AG04449 (cell line): ENCODE results near the gene MFAP2.

Experiments used
- CTCF ChIA-PET: fragments of 350-600 bp; formaldehyde crosslinking; extraction: SDS; loops from one replicate; lab custom pipeline; 2021; ENCODE audit warnings: antibody characterized with exemption; lab: Yijun Ruan, JAX
- POLR2A ChIA-PET: fragments of 400-600, 350-600 bp; formaldehyde crosslinking; extraction: SDS; loops from one replicate; lab custom pipeline; 2020; ENCODE audit warnings: antibody characterized with exemption, inconsistent platforms; lab: Yijun Ruan, JAX
- DNase-seq: peaks from one replicate; pipeline ENCODE4 v3.0.0-alpha.2; 2010; ENCODE audit warnings: low read depth, low spot score
- H3K4me3 ChIP-seq: 2 replicates; pipeline ENCODE4 v1.5.1; 2011; ENCODE audit warnings: low read depth, mild to moderate bottlenecking, control low read depth, low read length
- TF ChIP-seq, protein P1 (sequence below): IDR thresholded peaks from one replicate; pipeline ENCODE4 v1.5.1; 2011; ENCODE audit warnings: mild to moderate bottlenecking, moderate library complexity, low read length, control low read depth, inconsistent platforms; ENCODE audit not compliant: insufficient read depth; ENCODE audit errors: missing control alignments

The MFAP2 gene

DNA sequence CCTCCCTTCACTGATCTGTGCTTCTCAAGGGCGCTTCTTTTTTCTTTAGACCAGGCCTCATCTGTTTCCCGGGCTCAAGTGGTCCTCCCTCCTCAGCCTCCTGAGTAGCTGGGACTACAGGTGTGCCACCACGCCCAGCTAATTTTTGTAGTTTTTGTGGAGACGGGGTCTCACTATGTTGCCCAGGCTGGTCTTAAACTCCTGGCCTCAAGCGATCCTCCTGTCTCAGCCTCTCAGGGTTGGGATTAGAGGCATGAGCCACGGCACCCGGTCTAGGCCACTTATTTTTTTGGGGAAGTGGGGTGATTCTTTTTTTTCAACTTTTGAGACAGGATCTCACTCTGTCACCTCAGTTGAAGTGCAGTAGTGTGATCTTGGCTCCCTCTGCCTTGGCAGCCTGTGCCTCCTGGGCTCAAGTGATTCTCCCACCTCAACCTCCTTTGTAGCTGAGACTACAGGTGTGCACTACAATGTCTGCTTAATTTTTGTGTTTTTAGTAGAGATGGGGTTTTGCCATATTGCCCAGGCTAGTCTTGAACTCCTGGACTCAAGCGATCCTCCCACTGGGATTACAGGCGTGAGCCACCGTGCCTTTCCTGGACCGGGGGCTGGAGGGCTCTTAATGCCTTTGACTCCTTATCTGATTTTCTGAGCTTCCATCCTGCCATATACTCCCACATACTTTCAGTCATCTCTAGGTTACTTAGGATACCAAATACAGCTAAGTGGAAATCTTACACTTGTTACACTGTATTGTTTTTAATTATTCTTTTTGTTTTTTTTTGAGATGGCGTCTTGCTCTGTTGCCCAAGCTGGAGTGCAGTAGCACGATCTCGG, 18.9 kb downstream of the MFAP2 start:
- POLR2A ChIA-PET, result interaction anchor here (0.6 to 1.1 kb wide), 2 partner anchors 9 to 20 kb away, joined by 3 to 4 read pairs; no protein-coding TSS in a partner anchor
- no peak for DNase-seq
- TF ChIP-seq, protein P1, sequence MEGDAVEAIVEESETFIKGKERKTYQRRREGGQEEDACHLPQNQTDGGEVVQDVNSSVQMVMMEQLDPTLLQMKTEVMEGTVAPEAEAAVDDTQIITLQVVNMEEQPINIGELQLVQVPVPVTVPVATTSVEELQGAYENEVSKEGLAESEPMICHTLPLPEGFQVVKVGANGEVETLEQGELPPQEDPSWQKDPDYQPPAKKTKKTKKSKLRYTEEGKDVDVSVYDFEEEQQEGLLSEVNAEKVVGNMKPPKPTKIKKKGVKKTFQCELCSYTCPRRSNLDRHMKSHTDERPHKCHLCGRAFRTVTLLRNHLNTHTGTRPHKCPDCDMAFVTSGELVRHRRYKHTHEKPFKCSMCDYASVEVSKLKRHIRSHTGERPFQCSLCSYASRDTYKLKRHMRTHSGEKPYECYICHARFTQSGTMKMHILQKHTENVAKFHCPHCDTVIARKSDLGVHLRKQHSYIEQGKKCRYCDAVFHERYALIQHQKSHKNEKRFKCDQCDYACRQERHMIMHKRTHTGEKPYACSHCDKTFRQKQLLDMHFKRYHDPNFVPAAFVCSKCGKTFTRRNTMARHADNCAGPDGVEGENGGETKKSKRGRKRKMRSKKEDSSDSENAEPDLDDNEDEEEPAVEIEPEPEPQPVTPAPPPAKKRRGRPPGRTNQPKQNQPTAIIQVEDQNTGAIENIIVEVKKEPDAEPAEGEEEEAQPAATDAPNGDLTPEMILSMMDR, result no peak
- CTCF ChIA-PET, result interaction anchor here (0.5 to 16.8 kb wide), 24 partner anchors 9 to 340 kb away, joined by 3 to 447 read pairs (median 5); partner anchors contain the start of genes MFAP2 and SDHB
- peak overlapping the region; percentile 48 for H3K4me3 ChIP-seq

- ChIA-PET POLR2A (interaction anchor here (1.1 to 1.5 kb wide), 2 partner anchors 10 to 18 kb away, joined by 3 to 4 read pairs; no protein-coding TSS in a partner anchor), CTCF (interaction anchor here (0.5 to 16.8 kb wide), 27 partner anchors 9 to 340 kb away, joined by 3 to 447 read pairs (median 5); partner anchors contain the start of genes MFAP2 and SDHB)
- DNase-seq, result no peak
- TF ChIP-seq, protein P1, result peak; percentile 90
- peak overlapping the region; percentile 48 for H3K4me3 ChIP-seq
Observed at GRCh38 chr1:16960560-16961296, 19.7 kb downstream of the MFAP2 start.

- CTCF ChIA-PET, result interaction anchor here (1.3 to 16.8 kb wide), 3 partner anchors 8 to 89 kb away, joined by 3 to 447 read pairs (median 7); partner anchors contain the start of gene SDHB
Observed at GRCh38 chr1:16958475-16958874, 21.9 kb downstream of the MFAP2 start.

GRCh38 chr1:16957731-16958130, 22.7 kb downstream of the MFAP2 start:
- ChIA-PET POLR2A (interaction anchor here (0.5 kb wide), 1 partner anchor 71 kb away, joined by 3 read pairs; no protein-coding TSS in a partner anchor), CTCF (interaction anchor here (0.9 to 16.8 kb wide), 3 partner anchors 9 to 90 kb away, joined by 3 to 447 read pairs (median 3); partner anchors contain the start of gene SDHB)
- TF ChIP-seq, protein P1, result no peak
- no peak overlapping the region for H3K4me3 ChIP-seq
- no peak for DNase-seq

More at GRCh38 chr1:16958475-16958874, 21.9 kb downstream of the MFAP2 start:
- TF ChIP-seq, protein P1, result no peak
- POLR2A ChIA-PET, result no interaction called here
- no peak for DNase-seq
- no peak overlapping the region for H3K4me3 ChIP-seq

- no peak overlapping the region for H3K4me3 ChIP-seq
- TF ChIP-seq, protein P1, result no peak
- CTCF ChIA-PET, result interaction anchor here (0.9 to 16.8 kb wide), 3 partner anchors 9 to 91 kb away, joined by 3 to 447 read pairs (median 17); partner anchors contain the start of gene SDHB
- no peak for DNase-seq
- POLR2A ChIA-PET, result no interaction called here
Observed at GRCh38 chr1:16956775-16957174, 23.6 kb downstream of the MFAP2 start.
